PC-9 (cell line): ENCODE measurements around the gene MRPL34. TPM values are rescaled to one million over a fixed set of nuclear protein-coding genes. Genes with fewer than 3 reads are reported as not detected.

ENCODE experiments used
- BruUV-seq: library from RNA; stranded (reverse); fragments of 400-500 nt; replicated peaks from 2 replicates; lab custom pipeline; 2021; lab: Mats Ljungman, UMichigan
- CTCF ChIA-PET: fragments of 300-600 bp; sonication (Branson Sonifier 250); formaldehyde crosslinking; loops from one replicate; lab custom pipeline; 2022; ENCODE audit warnings: antibody characterized with exemption; lab: Charles Lee
- POLR2A ChIA-PET: fragments of 300-600 bp; sonication (Branson Sonifier 250); formaldehyde crosslinking; loops from one replicate; lab custom pipeline; 2022; ENCODE audit warnings: antibody characterized with exemption; ENCODE audit not compliant: unreplicated experiment; lab: Charles Lee
- DNase-seq, 2 experiments: peaks; one replicate each; pipeline versions ENCODE4 v3.0.0 to v3.0.0-alpha.2; 2015 to 2022; ENCODE audit warnings: mixed read lengths in 1 of 2
- H2AFZ ChIP-seq: fragments of 200-600 bp; sonication (generic); 2 replicates; pipeline ENCODE4 v1.8.1; 2017; ENCODE audit warnings: antibody characterized with exemption
- H3F3A ChIP-seq: fragments of 200-600 bp; sonication (generic); 2 replicates; pipeline ENCODE4 v1.8.1; 2017; ENCODE audit warnings: antibody characterized with exemption, mild to moderate bottlenecking, low read depth; ENCODE audit not compliant: insufficient read depth
- H3K27ac ChIP-seq: fragments of 200-600 bp; sonication (generic); 2 replicates; pipeline ENCODE4 v1.6.1; 2016; ENCODE audit warnings: mixed run types
- H3K27me3 ChIP-seq: fragments of 200-600 bp; sonication (generic); 2 replicates; pipeline ENCODE4 v1.6.1; 2016; ENCODE audit warnings: low read depth, mixed run types; ENCODE audit not compliant: insufficient read depth
- H3K36me3 ChIP-seq: fragments of 200-600 bp; sonication (generic); 2 replicates; pipeline ENCODE4 v1.6.1; 2016; ENCODE audit warnings: low read depth, mixed run types
- H3K4me1 ChIP-seq: fragments of 200-600 bp; sonication (generic); replicated peaks from 2 replicates; pipeline ENCODE4 v1.6.1; 2016; ENCODE audit warnings: mixed run types; ENCODE audit not compliant: insufficient read depth
- H3K4me2 ChIP-seq: fragments of 200-600 bp; sonication (generic); 2 replicates; pipeline ENCODE4 v1.6.1; 2017; ENCODE audit warnings: mixed run types
- H3K4me3 ChIP-seq: fragments of 200-600 bp; sonication (generic); 2 replicates; pipeline ENCODE4 v1.6.1; 2016; ENCODE audit warnings: mixed run types
- H3K79me2 ChIP-seq: fragments of 200-600 bp; sonication (generic); 2 replicates; pipeline ENCODE4 v1.6.1; 2017; ENCODE audit warnings: low read depth, mixed run types
- H3K9me2 ChIP-seq: fragments of 200-600 bp; sonication (generic); 2 replicates; pipeline ENCODE4 v1.8.1; 2017; ENCODE audit warnings: mild to moderate bottlenecking; ENCODE audit not compliant: insufficient read depth
- H3K9me3 ChIP-seq: fragments of 200-600 bp; sonication (generic); 2 replicates; pipeline ENCODE4 v1.8.1; 2016; ENCODE audit warnings: low read depth; ENCODE audit not compliant: insufficient read depth
- H4K20me1 ChIP-seq: fragments of 200-600 bp; sonication (generic); 2 replicates; pipeline ENCODE4 v1.8.1; 2017; ENCODE audit not compliant: insufficient read depth
- CTCF ChIP-seq: fragments of 200-600 bp; sonication (generic); conservative IDR thresholded peaks from 2 replicates; pipeline ENCODE4 v1.6.1; 2017; ENCODE audit warnings: mixed run types, antibody characterized with exemption, mild to moderate bottlenecking, moderate library complexity
- EZH2 ChIP-seq: fragments of 200-600 bp; sonication (generic); IDR thresholded peaks from 2 replicates; pipeline ENCODE4 v1.8.0; 2017; ENCODE audit warnings: antibody characterized with exemption, low read depth
- intact Hi-C: fragments of 100-400 bp; cut with micrococcal nuclease; formaldehyde crosslinking; loops from one replicate; pipeline ENCODE4 v1.10.0; 2022; ENCODE audit not compliant: unreplicated experiment
- total RNA-seq: library from RNA; stranded (reverse); gene quantifications from 2 replicates; pipeline ENCODE4 v1.2.3, GENCODE V29; 2021

Gene MRPL34
- total RNA-seq, 1 experiment from 2014 or later = 64.8 TPM

DNA sequence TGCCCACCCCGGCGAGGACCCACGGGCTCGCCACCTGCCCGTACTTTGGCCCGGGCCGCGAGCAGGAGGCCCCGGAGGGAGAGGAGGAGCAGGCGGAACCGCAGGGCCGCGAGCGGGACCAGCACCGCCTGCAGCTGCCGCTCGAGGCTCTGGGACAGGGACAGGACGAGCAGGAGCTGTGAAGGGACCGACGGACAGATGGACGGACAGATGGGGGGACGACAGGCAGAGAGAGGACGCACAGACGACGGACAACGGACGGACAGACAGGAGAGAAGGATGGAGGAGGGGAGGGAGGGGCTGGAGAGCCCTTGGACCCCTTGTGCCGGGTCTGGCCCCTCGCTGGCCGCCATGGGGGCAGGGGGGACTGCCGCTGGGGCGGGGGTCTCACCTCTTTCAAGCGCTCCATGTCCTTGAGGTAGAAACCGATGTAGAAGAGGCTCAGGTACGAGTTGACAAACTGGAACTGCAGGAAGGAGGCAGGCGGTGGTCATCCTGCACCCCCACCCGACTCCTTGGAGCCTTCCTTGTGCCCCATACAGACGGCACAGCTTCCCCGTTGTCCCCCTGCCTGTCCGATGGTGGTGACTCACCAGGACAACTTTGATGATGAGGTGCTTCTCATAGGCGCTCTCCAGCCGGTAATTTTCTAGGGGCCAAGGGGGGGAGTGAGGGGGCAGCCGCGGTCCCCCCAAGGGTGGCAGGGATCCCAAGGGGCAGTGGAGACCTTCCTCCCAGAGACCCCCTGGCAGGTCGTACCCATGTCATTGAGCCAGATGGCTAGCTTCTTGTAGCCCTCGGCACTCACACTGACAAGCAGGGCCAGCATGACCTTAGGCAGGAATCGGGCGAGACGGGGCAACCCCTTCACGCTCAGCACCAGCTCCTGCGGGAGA lies 23.9 kb downstream of the MRPL34 start:
- H3K79me2 ChIP-seq = no peaks in the 10 kb centered on the region
- CTCF ChIA-PET = interaction anchor here (0.6 kb wide), 1 partner anchor 524 kb away, joined by 7 read pairs; no protein-coding TSS in a partner anchor
- H3F3A ChIP-seq = peaks cover 41% of the 10 kb centered on the region
- H3K4me2 ChIP-seq = no peak overlapping the region
- H3K4me3 ChIP-seq = no peak overlapping the region
- H3K27me3 ChIP-seq = no peaks in the 10 kb centered on the region
- BruUV-seq = no TSS peak
- TF ChIP-seq EZH2 = no peak
- no peak for TF ChIP-seq CTCF
- H3K9me2 ChIP-seq = no peaks in the 10 kb centered on the region
- peak in 1 of 2 experiments; percentile 33 for DNase-seq
- POLR2A ChIA-PET = interaction anchor here (0.6 kb wide), 1 partner anchor 74 kb away, joined by 5 read pairs; no protein-coding TSS in a partner anchor
- no peaks in the 10 kb centered on the region for H4K20me1 ChIP-seq
- H2AFZ ChIP-seq = no peak overlapping the region
- intact Hi-C loops = loop anchor here (5.0 kb wide), 1 partner anchor 37 kb away; no protein-coding TSS in a partner anchor
- H3K27ac ChIP-seq = no peak overlapping the region
- no peaks in the 10 kb centered on the region for H3K36me3 ChIP-seq
- H3K9me3 ChIP-seq = no peaks in the 10 kb centered on the region
- H3K4me1 ChIP-seq = peaks cover 33% of the 10 kb centered on the region

- H3K79me2 ChIP-seq = 0 out of 2 replicates have a peak, but pooled peaks cover under 1% of the 10 kb centered on the region
- DNase-seq = no peak
- H3K36me3 ChIP-seq = no peaks in the 10 kb centered on the region
- no TSS peak for BruUV-seq
- H3F3A ChIP-seq = peaks cover 39% of the 10 kb centered on the region
- ChIA-PET CTCF (interaction anchor here (0.5 to 0.6 kb wide), 3 partner anchors 34 to 523 kb away, joined by 3 to 9 read pairs (median 7); no protein-coding TSS in a partner anchor), POLR2A (interaction anchor here (0.6 kb wide), 1 partner anchor 75 kb away, joined by 5 read pairs; no protein-coding TSS in a partner anchor)
- H3K27me3 ChIP-seq = no peaks in the 10 kb centered on the region
- H3K4me1 ChIP-seq = peaks cover 38% of the 10 kb centered on the region
- H3K4me2 ChIP-seq = no peak overlapping the region
- no peaks in the 10 kb centered on the region for H4K20me1 ChIP-seq
- H3K9me3 ChIP-seq = no peaks in the 10 kb centered on the region
- no peak overlapping the region for H2AFZ ChIP-seq
- no peaks in the 10 kb centered on the region for H3K9me2 ChIP-seq
- no peak for TF ChIP-seq EZH2
- intact Hi-C loops = no loop called here
- no peak overlapping the region for H3K4me3 ChIP-seq
- no peak overlapping the region for H3K27ac ChIP-seq
Measured at GRCh38 chr19:17330262-17331044, 24.8 kb downstream of the MRPL34 start.

DNA sequence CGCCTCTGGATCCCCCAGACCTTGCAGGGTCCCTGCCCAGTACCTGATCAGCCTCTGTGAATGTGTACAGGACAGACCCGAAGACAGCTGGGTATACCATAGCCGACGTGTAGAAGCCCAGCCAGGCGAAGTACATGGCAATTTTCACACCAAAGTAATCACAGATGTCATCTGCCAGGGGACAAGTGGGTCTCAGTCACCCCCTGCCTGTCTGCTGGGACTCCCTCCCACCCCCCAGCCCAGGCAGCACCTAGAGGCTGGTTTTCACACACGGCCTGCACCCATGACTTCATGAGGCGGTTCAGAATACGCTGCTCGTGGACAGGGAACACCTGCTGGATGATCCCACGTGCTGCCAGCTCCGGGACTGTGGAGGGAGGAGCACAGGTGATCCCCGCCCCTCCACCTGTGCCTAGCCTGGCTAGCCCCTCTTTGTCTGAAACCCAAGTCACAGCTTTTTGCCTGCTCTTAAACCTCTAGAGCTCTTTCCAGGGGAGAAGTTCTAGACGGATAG lies 25.4 kb downstream of the MRPL34 start:
- TF ChIP-seq EZH2 (no peak), CTCF (no peak)
- Histone ChIP-seq H3K4me2 (no peak overlapping the region), H4K20me1 (no peaks in the 10 kb centered on the region), H3K9me3 (no peaks in the 10 kb centered on the region), H3K36me3 (no peaks in the 10 kb centered on the region), H3K27me3 (no peaks in the 10 kb centered on the region), H3K4me3 (no peak overlapping the region), H3K79me2 (0 out of 2 replicates have a peak, but pooled peaks cover 4% of the 10 kb centered on the region), H3K27ac (no peak overlapping the region), H3K9me2 (no peaks in the 10 kb centered on the region), H3F3A (peaks cover 39% of the 10 kb centered on the region), H3K4me1 (peaks cover 38% of the 10 kb centered on the region), H2AFZ (no peak overlapping the region)
- ChIA-PET CTCF (interaction anchor here (0.5 kb wide), 1 partner anchor 35 kb away, joined by 9 read pairs; no protein-coding TSS in a partner anchor), POLR2A (interaction anchor here (0.7 to 0.8 kb wide), 2 partner anchors 22 to 88 kb away, joined by 6 read pairs; no protein-coding TSS in a partner anchor)
- DNase-seq = peak in 1 of 2 experiments; percentile 36
- intact Hi-C loops = no loop called here
- BruUV-seq = no TSS peak
